Measurements from ENCODE around the gene DEF6. TPM values are rescaled to one million over a fixed set of nuclear protein-coding genes. Genes with fewer than 3 reads are reported as not detected.

DEF6 gene
- total and polyA plus RNA-seq, 2 of the 13 experiments (the other 11 are each of a cell fraction or from before 2014, with no cell fraction given) = 5.2 to 10.0 TPM

DNA sequence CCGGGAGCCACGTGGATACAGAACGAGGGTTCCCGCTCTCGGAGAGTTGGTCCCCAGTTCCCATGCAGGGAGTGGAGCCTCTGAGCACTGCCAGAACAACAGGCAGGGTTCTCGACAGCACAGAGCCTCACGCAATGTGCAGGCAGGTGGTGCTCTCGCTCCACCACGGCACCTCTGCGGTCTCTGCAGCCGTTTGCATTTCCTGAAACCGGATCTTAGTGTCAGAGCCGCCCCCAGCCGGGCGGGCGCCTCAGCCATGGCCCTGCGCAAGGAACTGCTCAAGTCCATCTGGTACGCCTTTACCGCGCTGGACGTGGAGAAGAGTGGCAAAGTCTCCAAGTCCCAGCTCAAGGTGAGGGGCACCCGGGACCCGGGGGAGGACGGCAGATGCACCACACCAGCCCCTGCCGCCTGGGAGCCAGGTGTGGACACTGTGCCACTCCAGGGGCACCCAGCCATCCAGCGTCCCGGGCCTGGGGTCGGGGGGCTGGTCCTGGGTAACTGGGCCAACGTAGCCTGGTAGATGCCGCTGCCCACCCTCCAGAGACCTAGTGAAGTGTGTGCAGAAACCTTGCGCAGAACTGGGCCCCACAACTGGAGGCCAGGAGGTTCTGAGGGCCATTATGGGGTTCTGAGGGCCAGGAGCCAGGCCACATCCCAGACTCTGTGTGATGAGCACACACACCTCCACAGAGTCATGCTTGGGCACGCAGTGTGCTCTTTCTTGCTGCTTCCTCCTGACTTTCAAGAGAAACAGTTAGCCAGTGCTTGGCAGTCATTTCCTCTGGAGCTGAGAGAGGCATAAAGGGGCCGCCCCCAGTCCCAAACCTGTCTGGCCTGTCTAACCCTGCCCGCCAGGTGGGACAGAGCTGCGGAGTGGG, at the start of gene DEF6 (continued):
- TF ChIP-seq ZNF3 (CRISPR knock-in tag; IDR thresholded peaks at IDR 0.05) = peak; percentile 29; the same call in 1 of the 2 replicates
- no peak for TF ChIP-seq ZNF484 (CRISPR knock-in tag; IDR thresholded peaks at IDR 0.05; ENCODE audit: borderline replicate concordance, low read depth)
- TF ChIP-seq RAD21 (CRISPR knock-in tag; IDR thresholded peaks at IDR 0.05) = peak; percentile 100
- 0 out of 2 replicates have a peak, but pooled peaks have one; percentile 38 for TF ChIP-seq ZFP1 (CRISPR knock-in tag; IDR thresholded peaks at IDR 0.05)
- no peak for TF ChIP-seq PCBP1 (IDR thresholded peaks at IDR 0.05; ENCODE audit: borderline replicate concordance, low read depth, low read length)
- peak; percentile 39 for TF ChIP-seq ZFP36 (IDR thresholded peaks at IDR 0.05; ENCODE audit: borderline replicate concordance, low read depth, low read length, partially characterized antibody)
- 0 out of 2 replicates have a peak, but pooled peaks have one; percentile 82 for TF ChIP-seq ZNF44 (CRISPR knock-in tag; IDR thresholded peaks at IDR 0.05)
- TF ChIP-seq ZBTB20 (CRISPR knock-in tag; IDR thresholded peaks at IDR 0.05; ENCODE audit: borderline replicate concordance, low read depth) = no peak
- no peak for TF ChIP-seq NFRKB (IDR thresholded peaks at IDR 0.05)
- peak; percentile 79 for TF ChIP-seq THAP11 (CRISPR knock-in tag; IDR thresholded peaks at IDR 0.05)
- TF ChIP-seq, protein P1, sequence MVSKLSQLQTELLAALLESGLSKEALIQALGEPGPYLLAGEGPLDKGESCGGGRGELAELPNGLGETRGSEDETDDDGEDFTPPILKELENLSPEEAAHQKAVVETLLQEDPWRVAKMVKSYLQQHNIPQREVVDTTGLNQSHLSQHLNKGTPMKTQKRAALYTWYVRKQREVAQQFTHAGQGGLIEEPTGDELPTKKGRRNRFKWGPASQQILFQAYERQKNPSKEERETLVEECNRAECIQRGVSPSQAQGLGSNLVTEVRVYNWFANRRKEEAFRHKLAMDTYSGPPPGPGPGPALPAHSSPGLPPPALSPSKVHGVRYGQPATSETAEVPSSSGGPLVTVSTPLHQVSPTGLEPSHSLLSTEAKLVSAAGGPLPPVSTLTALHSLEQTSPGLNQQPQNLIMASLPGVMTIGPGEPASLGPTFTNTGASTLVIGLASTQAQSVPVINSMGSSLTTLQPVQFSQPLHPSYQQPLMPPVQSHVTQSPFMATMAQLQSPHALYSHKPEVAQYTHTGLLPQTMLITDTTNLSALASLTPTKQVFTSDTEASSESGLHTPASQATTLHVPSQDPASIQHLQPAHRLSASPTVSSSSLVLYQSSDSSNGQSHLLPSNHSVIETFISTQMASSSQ (IDR thresholded peaks at IDR 0.05; ENCODE audit: low read depth) = peak; percentile 29; the same call in 1 of the 2 replicates
- TF ChIP-seq, protein P1 (CRISPR knock-in tag; IDR thresholded peaks at IDR 0.05; ENCODE audit: borderline replicate concordance) = peak; percentile 58; the same call in 1 of the 2 replicates
- TF ChIP-seq, protein P2, sequence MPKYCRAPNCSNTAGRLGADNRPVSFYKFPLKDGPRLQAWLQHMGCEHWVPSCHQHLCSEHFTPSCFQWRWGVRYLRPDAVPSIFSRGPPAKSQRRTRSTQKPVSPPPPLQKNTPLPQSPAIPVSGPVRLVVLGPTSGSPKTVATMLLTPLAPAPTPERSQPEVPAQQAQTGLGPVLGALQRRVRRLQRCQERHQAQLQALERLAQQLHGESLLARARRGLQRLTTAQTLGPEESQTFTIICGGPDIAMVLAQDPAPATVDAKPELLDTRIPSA (CRISPR knock-in tag; IDR thresholded peaks at IDR 0.05; ENCODE audit: borderline replicate concordance) = peak; percentile 90; the same call in 1 of the 2 replicates
- peak; percentile 76 for TF ChIP-seq ESRRA (CRISPR knock-in tag; IDR thresholded peaks at IDR 0.05; ENCODE audit: low read depth)
- TF ChIP-seq, protein P3, sequence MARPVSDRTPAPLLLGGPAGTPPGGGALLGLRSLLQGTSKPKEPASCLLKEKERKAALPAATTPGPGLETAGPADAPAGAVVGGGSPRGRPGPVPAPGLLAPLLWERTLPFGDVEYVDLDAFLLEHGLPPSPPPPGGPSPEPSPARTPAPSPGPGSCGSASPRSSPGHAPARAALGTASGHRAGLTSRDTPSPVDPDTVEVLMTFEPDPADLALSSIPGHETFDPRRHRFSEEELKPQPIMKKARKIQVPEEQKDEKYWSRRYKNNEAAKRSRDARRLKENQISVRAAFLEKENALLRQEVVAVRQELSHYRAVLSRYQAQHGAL (CRISPR knock-in tag; IDR thresholded peaks at IDR 0.05; ENCODE audit: not compliant biosample characterization) = peak; percentile 54
- TF ChIP-seq SIN3B (IDR thresholded peaks at IDR 0.05; ENCODE audit: low read length) = peak; percentile 62; the same call in 1 of the 2 replicates
- no peak for TF ChIP-seq CHCHD3 (CRISPR knock-in tag; IDR thresholded peaks at IDR 0.05)
- 0 out of 2 replicates have a peak, but pooled peaks have one; percentile 84 for TF ChIP-seq ZNF333 (CRISPR knock-in tag; IDR thresholded peaks at IDR 0.05; ENCODE audit: borderline replicate concordance)
- no peak for TF ChIP-seq IKZF1 (IDR thresholded peaks at IDR 0.05)
- no peak for TF ChIP-seq SRSF4 (IDR thresholded peaks at IDR 0.05; ENCODE audit: low read depth, low read length, poor library complexity, severe bottlenecking)
- TF ChIP-seq, protein P4, sequence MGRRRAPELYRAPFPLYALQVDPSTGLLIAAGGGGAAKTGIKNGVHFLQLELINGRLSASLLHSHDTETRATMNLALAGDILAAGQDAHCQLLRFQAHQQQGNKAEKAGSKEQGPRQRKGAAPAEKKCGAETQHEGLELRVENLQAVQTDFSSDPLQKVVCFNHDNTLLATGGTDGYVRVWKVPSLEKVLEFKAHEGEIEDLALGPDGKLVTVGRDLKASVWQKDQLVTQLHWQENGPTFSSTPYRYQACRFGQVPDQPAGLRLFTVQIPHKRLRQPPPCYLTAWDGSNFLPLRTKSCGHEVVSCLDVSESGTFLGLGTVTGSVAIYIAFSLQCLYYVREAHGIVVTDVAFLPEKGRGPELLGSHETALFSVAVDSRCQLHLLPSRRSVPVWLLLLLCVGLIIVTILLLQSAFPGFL (CRISPR knock-in tag; IDR thresholded peaks at IDR 0.05) = no peak

All from HepG2 (cell line).